Measurements from ENCODE around the gene CHST13. TPM values are rescaled to one million over a fixed set of nuclear protein-coding genes. Genes with fewer than 3 reads are reported as not detected.

The CHST13 gene
- total and polyA plus RNA-seq, 12 donors, result 0.22 to 3.0 (median 0.67) TPM; not detected in 1

- H3K9me3 ChIP-seq (replicated peaks in 1 of 3), result no peaks in the 10 kb centered on the region
- H3K36me3 ChIP-seq (replicated peaks in 1 of 2), result no peaks in the 10 kb centered on the region
- intact Hi-C loops (cut with DNase I), result no loop called here
- TF ChIP-seq POLR2A (IDR thresholded peaks at IDR 0.05), result no peak
- TF ChIP-seq, protein P1, sequence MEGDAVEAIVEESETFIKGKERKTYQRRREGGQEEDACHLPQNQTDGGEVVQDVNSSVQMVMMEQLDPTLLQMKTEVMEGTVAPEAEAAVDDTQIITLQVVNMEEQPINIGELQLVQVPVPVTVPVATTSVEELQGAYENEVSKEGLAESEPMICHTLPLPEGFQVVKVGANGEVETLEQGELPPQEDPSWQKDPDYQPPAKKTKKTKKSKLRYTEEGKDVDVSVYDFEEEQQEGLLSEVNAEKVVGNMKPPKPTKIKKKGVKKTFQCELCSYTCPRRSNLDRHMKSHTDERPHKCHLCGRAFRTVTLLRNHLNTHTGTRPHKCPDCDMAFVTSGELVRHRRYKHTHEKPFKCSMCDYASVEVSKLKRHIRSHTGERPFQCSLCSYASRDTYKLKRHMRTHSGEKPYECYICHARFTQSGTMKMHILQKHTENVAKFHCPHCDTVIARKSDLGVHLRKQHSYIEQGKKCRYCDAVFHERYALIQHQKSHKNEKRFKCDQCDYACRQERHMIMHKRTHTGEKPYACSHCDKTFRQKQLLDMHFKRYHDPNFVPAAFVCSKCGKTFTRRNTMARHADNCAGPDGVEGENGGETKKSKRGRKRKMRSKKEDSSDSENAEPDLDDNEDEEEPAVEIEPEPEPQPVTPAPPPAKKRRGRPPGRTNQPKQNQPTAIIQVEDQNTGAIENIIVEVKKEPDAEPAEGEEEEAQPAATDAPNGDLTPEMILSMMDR (IDR thresholded peaks at IDR 0.05), result no peak
- no peak for DNase-seq
- 90 to 95% (median 92%) methylated on average over 8 of the region's 8 CpGs for WGBS, 4 donors
- no peak overlapping the region for H3K4me3 ChIP-seq
- H3K27ac ChIP-seq, result no peak overlapping the region
- H3K27me3 ChIP-seq, result no peaks in the 10 kb centered on the region
- peaks cover 7 to 11% of the 10 kb centered on the region in 2 donors for H3K4me1 ChIP-seq (replicated peaks in 1 of 2)
Measured at GRCh38 chr3:126485176-126485897, 38.6 kb upstream of the CHST13 start.

DNA sequence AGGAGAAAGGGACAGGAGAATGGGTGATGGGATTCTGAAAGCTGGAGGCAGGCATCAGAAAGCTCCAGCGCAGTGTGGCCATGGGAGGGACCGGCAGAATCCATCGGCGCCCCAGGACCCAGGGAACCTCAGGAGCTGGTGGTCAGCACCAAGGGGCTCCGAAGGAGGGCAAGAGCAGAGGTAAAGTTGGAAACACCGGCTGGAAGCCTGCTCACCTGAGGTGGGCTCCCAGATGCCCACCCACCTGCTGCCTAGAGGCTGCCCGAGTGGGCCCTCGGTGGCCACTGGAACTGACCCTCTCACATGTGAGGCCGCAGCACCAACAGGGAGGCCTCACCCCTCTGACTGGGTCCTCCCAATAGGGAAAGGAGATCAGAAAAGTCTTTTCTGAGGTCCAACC, 38.0 kb upstream of the CHST13 start:
- H3K27ac ChIP-seq, result no peak overlapping the region
- intact Hi-C loops (cut with DNase I), result no loop called here
- WGBS, 4 donors, result 86 to 97% (median 96%) methylated on average over 7 to 9 of the region's 9 CpGs
- no peaks in the 10 kb centered on the region for H3K9me3 ChIP-seq (replicated peaks in 1 of 3)
- no peak for DNase-seq
- TF ChIP-seq POLR2A (IDR thresholded peaks at IDR 0.05), result no peak
- TF ChIP-seq, protein P1 (IDR thresholded peaks at IDR 0.05), result no peak
- H3K4me3 ChIP-seq, result no peak overlapping the region
- H3K4me1 ChIP-seq (replicated peaks in 1 of 2), result peaks cover 7 to 11% of the 10 kb centered on the region in 2 donors
- H3K27me3 ChIP-seq, result no peaks in the 10 kb centered on the region
- H3K36me3 ChIP-seq (replicated peaks in 1 of 2), result no peaks in the 10 kb centered on the region

- Histone ChIP-seq H3K27me3 (no peaks in the 10 kb centered on the region), H3K4me3 (no peak overlapping the region), H3K36me3 (replicated peaks in 1 of 2) (no peaks in the 10 kb centered on the region), H3K9me3 (replicated peaks in 1 of 3) (no peaks in the 10 kb centered on the region), H3K4me1 (replicated peaks in 1 of 2) (peaks cover 7 to 11% of the 10 kb centered on the region in 2 donors), H3K27ac (peak overlapping the region in 2 of 5 donors; percentile 51 to 75)
- TF ChIP-seq, protein P1 (IDR thresholded peaks at IDR 0.05), result no peak
- TF ChIP-seq POLR2A (IDR thresholded peaks at IDR 0.05), result no peak
- no peak for DNase-seq
- WGBS, 4 donors, result 85 to 90% (median 87%) methylated on average over 14 of the region's 14 CpGs
- intact Hi-C loops (cut with DNase I), result no loop called here
Measured at GRCh38 chr3:126486360-126486847, 37.6 kb upstream of the CHST13 start.

GRCh38 chr3:126487151-126487771, 36.7 kb upstream of the CHST13 start:
- intact Hi-C loops (cut with DNase I), result no loop called here
- Histone ChIP-seq H3K4me1 (replicated peaks in 1 of 2) (peaks cover 7 to 11% of the 10 kb centered on the region in 2 donors), H3K9me3 (replicated peaks in 1 of 3) (no peaks in the 10 kb centered on the region), H3K27me3 (no peaks in the 10 kb centered on the region), H3K27ac (peak overlapping the region in 2 of 5 donors; percentile 51 to 75), H3K4me3 (no peak overlapping the region), H3K36me3 (replicated peaks in 1 of 2) (no peaks in the 10 kb centered on the region)
- WGBS, 4 donors, result 30 to 40% (median 33%) methylated on average over 5 to 17 of the region's 17 CpGs
- TF ChIP-seq, protein P1 (IDR thresholded peaks at IDR 0.05), result peak; percentile 28 to 45 (median 38)
- TF ChIP-seq POLR2A (IDR thresholded peaks at IDR 0.05), result peak in 1 of 2 donors; percentile 31
- DNase-seq, result peak; percentile 65 to 84 (median 78)

All from adrenal gland (tissue), 12 donors.